Hepatocyte (in vitro differentiated cells): ENCODE results near the gene EDC3. TPM values are rescaled to one million over a fixed set of nuclear protein-coding genes. Genes with fewer than 3 reads are reported as not detected.

Experiments used
- DNase-seq: peaks from one replicate; pipeline ENCODE4 v3.0.0-alpha.2; 2016; ENCODE audit warnings: low spot score
- H2AFZ ChIP-seq: fragments of 200-600 bp; sonication (generic); 2 replicates; pipeline ENCODE4 v1.6.0; 2016; ENCODE audit warnings: antibody characterized with exemption, mild to moderate bottlenecking
- H3K27ac ChIP-seq: fragments of 200-600 bp; sonication (generic); 2 replicates; pipeline ENCODE4 v1.5.1; 2016; ENCODE audit warnings: mild to moderate bottlenecking
- H3K27me3 ChIP-seq: fragments of 200-600 bp; sonication (generic); 2 replicates; pipeline ENCODE4 v1.6.1; 2016
- H3K36me3 ChIP-seq: fragments of 200-600 bp; sonication (generic); replicated peaks from 2 replicates; pipeline ENCODE4 v1.5.1; 2016; ENCODE audit warnings: low read depth; ENCODE audit not compliant: insufficient read depth
- H3K4me1 ChIP-seq: fragments of 200-600 bp; sonication (generic); 2 replicates; pipeline ENCODE4 v1.5.1; 2016; ENCODE audit warnings: mild to moderate bottlenecking, moderate library complexity; ENCODE audit not compliant: insufficient read depth
- H3K4me2 ChIP-seq: fragments of 200-600 bp; sonication (generic); 2 replicates; pipeline ENCODE4 v1.6.0; 2016
- H3K4me3 ChIP-seq: fragments of 200-600 bp; sonication (generic); 2 replicates; pipeline ENCODE4 v1.5.1; 2016; ENCODE audit warnings: mild to moderate bottlenecking
- H3K79me2 ChIP-seq: fragments of 200-600 bp; sonication (generic); 2 replicates; pipeline ENCODE4 v1.6.0; 2017; ENCODE audit warnings: mild to moderate bottlenecking
- H3K9me2 ChIP-seq: fragments of 200-600 bp; sonication (generic); replicated peaks from 2 replicates; pipeline ENCODE4 v1.6.0; 2017; ENCODE audit warnings: mild to moderate bottlenecking; ENCODE audit not compliant: insufficient read depth
- H3K9me3 ChIP-seq: fragments of 200-600 bp; sonication (generic); 2 replicates; pipeline ENCODE4 v1.5.1; 2016; ENCODE audit warnings: low read depth, mild to moderate bottlenecking
- H4K20me1 ChIP-seq: fragments of 200-600 bp; sonication (generic); 2 replicates; pipeline ENCODE4 v1.6.0; 2016; ENCODE audit warnings: mild to moderate bottlenecking; ENCODE audit not compliant: insufficient read depth, poor library complexity, severe bottlenecking
- CTCF ChIP-seq: fragments of 200-600 bp; sonication (generic); IDR thresholded peaks from 2 replicates; pipeline ENCODE4 v1.5.1; 2016; ENCODE audit warnings: antibody characterized with exemption, mild to moderate bottlenecking; ENCODE audit not compliant: poor library complexity
- EZH2 ChIP-seq: fragments of 200-600 bp; sonication (generic); IDR thresholded peaks from 2 replicates; pipeline ENCODE4 v1.6.1; 2016; ENCODE audit warnings: antibody characterized with exemption, mild to moderate bottlenecking, borderline replicate concordance
- EZH2phosphoT487 ChIP-seq: fragments of 200-600 bp; sonication (generic); IDR thresholded peaks from one replicate; pipeline ENCODE4 v1.6.1; 2018; ENCODE audit warnings: antibody characterized with exemption, mild to moderate bottlenecking, low read depth, moderate library complexity; ENCODE audit not compliant: unreplicated experiment, severe bottlenecking
- WGBS: methylation state at CpG from one replicate; pipeline ENCODE4 v1.1.6; 2016; ENCODE audit warnings: low lambda C conversion rate; ENCODE audit errors: missing lambda C conversion rate; 5-methylcytosine and 5-hydroxymethylcytosine counted together
- polyA plus RNA-seq: library from polyadenylated mRNA; unstranded; fragments of >200 nt; fragmentation: Nextera tagmentation; extraction: Ambion mirVana; gene quantifications from 2 replicates; pipeline ENCODE4 v1.2.1, GENCODE V29; 2016
- total RNA-seq: library from RNA; depleted of rRNA; stranded (reverse); fragments of >200 nt; gene quantifications from 2 replicates; pipeline ENCODE4 v1.2.3, GENCODE V29; 2014

The EDC3 gene
- total and polyA plus RNA-seq, 2 experiments from 2014 or later: 11.5 to 31.4 TPM

GRCh38 chr15:74620636-74621545 is 74.9 kb downstream of the EDC3 start:
- H4K20me1 ChIP-seq: peaks cover 66% of the 10 kb centered on the region
- H3K4me2 ChIP-seq: no peak overlapping the region
- 70% methylated on average over 23 of the region's 23 CpGs for WGBS
- H3K79me2 ChIP-seq: peaks cover 71% of the 10 kb centered on the region
- no peaks in the 10 kb centered on the region for H3K9me3 ChIP-seq
- H3K27me3 ChIP-seq: no peaks in the 10 kb centered on the region
- no peaks in the 10 kb centered on the region for H3K9me2 ChIP-seq
- no peak overlapping the region for H3K4me3 ChIP-seq
- peaks cover 14% of the 10 kb centered on the region for H3K4me1 ChIP-seq
- peak; percentile 71 for DNase-seq
- H3K36me3 ChIP-seq: no peaks in the 10 kb centered on the region
- no peak for TF ChIP-seq EZH2phosphoT487
- peak; percentile 66 for TF ChIP-seq CTCF
- no peak overlapping the region for H3K27ac ChIP-seq
- no peak overlapping the region for H2AFZ ChIP-seq

GRCh38 chr15:74619916-74620635 is 75.7 kb downstream of the EDC3 start:
- no peak overlapping the region for H2AFZ ChIP-seq
- DNase-seq: no peak
- H3K4me2 ChIP-seq: no peak overlapping the region
- H3K9me3 ChIP-seq: no peaks in the 10 kb centered on the region
- no peak overlapping the region for H3K27ac ChIP-seq
- TF ChIP-seq CTCF (no peak), EZH2phosphoT487 (no peak), EZH2 (no peak)
- peaks cover 14% of the 10 kb centered on the region for H3K4me1 ChIP-seq
- 94% methylated on average over 27 of the region's 27 CpGs for WGBS
- no peaks in the 10 kb centered on the region for H3K27me3 ChIP-seq
- no peaks in the 10 kb centered on the region for H3K36me3 ChIP-seq
- H3K79me2 ChIP-seq: peaks cover 73% of the 10 kb centered on the region
- no peak overlapping the region for H3K4me3 ChIP-seq
- peaks cover 66% of the 10 kb centered on the region for H4K20me1 ChIP-seq
- no peaks in the 10 kb centered on the region for H3K9me2 ChIP-seq

- H3K4me2 ChIP-seq: no peak overlapping the region
- no peak overlapping the region for H2AFZ ChIP-seq
- H3K4me1 ChIP-seq: peaks cover 14% of the 10 kb centered on the region
- no peak overlapping the region for H3K4me3 ChIP-seq
- H4K20me1 ChIP-seq: peaks cover 66% of the 10 kb centered on the region
- DNase-seq: no peak
- H3K79me2 ChIP-seq: peaks cover 73% of the 10 kb centered on the region
- no peak for TF ChIP-seq EZH2phosphoT487
- H3K27me3 ChIP-seq: no peaks in the 10 kb centered on the region
- no peak overlapping the region for H3K27ac ChIP-seq
- no peaks in the 10 kb centered on the region for H3K9me3 ChIP-seq
- no peaks in the 10 kb centered on the region for H3K36me3 ChIP-seq
- H3K9me2 ChIP-seq: no peaks in the 10 kb centered on the region
- WGBS: 91% methylated on average over 15 of the region's 15 CpGs
Measured at GRCh38 chr15:74618841-74619596, 76.8 kb downstream of the EDC3 start.
